ENCODE results near the gene ETV6.
"Not testable (repeated sequence)": the region's sequence is repeated elsewhere in the genome, so short reads cannot be mapped to it uniquely, and the experiment has no call there.

Gene ETV6

GRCh38 chr12:11896417-11896929, 247.0 kb downstream of the ETV6 start:
- DNase-seq: no peak

DNA sequence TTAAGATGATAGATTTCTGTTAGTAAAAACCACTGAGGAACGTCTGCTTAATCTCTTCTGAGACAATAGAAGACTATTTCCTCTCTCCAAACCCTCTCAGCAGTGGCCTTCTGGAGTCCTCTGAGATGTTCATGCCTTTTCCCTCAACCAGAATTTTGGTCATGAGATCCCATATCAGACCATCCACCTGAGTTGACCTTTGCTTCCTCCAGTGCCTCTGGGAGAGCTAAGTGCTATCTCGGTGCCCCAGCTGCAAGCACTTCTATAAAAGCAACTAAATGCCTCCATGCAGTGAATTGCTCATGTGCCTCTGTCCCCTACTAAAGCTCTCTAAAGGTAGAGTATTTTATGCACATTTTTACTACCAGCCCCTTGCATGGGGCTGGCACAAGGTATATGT, 248.4 kb downstream of the ETV6 start:
- DNase-seq: no peak

DNA sequence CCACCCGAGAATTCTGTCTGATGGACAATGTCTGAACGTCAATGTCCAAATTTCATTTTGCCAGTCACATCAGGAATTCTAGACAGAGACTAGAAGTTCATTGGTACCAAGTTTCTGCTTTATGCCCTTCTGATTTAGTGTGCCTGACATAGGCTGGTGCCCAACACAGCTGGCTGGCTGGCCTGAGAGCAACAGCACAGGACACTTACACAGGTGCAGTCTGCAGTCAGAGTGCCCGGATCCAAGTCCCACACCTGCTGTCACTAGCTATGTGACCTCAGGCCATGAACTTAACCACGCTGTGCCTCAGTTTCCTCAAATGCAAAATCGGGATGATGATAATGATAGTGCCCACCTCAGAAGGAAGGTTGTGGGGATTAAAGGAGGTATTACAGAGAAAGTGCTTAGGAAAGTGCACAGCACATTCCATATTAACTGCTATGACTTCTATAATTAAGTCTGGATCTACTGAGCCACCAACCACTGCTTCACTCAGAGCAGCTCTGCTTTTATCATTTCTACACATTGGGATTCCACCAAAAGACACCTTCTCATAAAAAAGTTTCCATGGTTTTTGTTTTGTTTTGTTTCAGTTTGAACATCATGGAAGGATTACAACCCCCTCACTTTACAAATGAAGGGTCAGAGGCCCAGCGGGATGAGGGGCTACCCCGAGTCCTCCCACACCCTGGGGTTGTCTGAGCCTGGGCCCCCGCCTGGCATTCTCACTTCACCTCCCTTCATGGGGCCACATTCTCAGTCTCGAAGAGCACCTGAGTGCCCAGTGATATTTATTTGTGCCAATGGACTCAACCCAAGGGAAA, 252.4 kb downstream of the ETV6 start:
- DNase-seq: no peak

- no peak for DNase-seq
Observed at GRCh38 chr12:11902525-11902875, 253.0 kb downstream of the ETV6 start.

- no peak for DNase-seq
Observed at GRCh38 chr12:11904124-11904523, 254.7 kb downstream of the ETV6 start.

- DNase-seq: no peak
Observed at GRCh38 chr12:11905534-11905933, 256.1 kb downstream of the ETV6 start.

GRCh38 chr12:11906286-11906935, 256.9 kb downstream of the ETV6 start:
- DNase-seq: no peak

- DNase-seq: no peak
Observed at GRCh38 chr12:11907625-11908024, 258.2 kb downstream of the ETV6 start.

- DNase-seq: not testable (repeated sequence)
Observed at GRCh38 chr12:11909406-11909805, 259.9 kb downstream of the ETV6 start.

DNA sequence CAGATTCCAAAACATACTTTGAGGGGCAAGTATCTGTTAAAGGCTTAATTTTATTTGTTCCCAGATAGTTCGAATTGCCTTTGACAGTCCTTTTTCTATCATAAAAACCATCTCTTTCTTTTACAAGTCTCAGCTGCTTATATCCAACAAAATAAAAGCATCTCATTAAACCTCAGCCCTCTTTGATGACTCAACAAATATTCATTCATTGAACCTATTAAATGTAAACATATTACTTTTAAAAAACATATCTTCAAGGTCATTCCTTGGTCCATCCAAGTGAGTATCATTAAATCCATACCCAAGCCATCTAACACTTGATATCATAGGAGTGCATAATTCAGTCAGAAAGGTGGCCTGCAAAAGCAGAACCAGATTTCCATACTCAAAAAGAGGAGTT, 266.6 kb downstream of the ETV6 start:
- DNase-seq: no peak

- DNase-seq: no peak
Observed at GRCh38 chr12:11916771-11917170, 267.3 kb downstream of the ETV6 start.

DNA sequence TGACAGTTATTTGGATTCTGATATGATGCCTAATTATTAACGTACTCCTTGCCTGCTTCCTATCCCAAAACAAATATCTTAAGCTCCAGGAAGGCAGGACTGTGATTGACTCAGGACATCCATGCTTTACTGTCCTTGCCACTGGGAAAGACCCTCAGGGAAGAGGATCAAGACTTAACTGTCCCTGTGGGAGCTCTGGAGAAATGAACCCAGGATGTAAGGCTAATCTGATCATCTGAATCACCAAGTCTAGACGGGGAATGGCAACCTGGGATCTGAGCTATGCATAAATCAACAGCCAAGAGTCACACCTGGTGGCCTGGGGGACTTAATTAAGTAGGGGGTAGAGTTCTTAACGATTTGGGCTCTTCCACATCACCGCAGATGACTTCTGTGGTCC, 268.0 kb downstream of the ETV6 start:
- DNase-seq: no peak

DNA sequence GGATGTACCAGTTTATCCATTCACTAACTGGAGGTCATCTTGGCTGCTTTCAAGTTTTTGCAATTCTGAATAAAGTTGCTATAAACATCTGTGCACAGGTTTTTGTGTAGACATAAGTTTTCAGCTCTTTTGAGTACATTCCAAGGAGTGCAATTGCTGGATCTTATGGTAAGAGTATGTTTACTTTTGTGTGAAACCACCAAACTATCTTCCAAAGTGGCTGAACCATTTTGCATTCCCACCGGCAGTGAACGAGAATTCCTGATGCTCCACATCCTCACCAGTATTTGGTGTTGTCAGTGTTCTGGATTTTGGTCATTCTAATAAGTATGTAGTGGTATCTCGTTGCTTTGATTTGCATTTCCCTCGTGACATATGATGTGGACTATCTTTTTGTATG, 270.8 kb downstream of the ETV6 start:
- DNase-seq: no peak

DNA sequence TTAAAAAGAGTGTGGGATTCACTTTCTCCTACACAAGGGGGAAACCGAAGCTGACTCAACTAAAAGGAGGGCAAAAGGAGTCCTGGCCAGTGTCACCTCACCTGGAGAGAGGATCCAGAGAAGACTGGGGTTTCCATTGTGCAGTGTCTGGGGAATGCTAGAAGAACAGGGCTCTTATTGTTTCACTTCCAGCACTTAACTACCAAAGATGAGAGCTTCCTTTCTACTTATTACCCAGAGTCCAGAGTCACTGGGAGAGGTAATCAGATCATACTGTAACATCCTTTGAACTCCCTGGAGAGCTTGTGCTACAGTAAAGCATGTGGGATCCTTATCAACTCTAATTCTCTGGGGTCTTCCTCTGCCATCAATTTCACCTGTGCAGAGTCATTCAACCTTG, 272.9 kb downstream of the ETV6 start:
- no peak for DNase-seq

DNA sequence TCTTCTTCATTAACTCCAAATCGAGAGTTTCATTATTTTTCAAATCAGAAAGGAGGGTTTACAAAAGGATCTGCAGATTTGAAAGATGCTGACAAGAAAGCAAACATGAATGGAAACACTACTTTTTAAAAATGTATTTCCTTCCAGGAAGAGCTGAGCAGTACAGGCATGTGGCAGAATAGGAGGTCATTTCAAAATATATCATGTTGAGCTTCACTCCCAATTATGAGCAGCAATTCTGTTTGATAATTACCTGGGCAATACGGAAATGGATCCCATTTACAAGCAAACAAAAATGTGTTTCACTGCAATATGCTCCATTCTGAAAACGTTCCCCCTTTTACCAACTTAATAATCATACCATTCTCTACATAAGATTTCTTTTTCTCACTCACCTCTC, 273.6 kb downstream of the ETV6 start:
- DNase-seq: no peak

GRCh38 chr12:11927286-11927935, 277.9 kb downstream of the ETV6 start:
- no peak for DNase-seq

DNA sequence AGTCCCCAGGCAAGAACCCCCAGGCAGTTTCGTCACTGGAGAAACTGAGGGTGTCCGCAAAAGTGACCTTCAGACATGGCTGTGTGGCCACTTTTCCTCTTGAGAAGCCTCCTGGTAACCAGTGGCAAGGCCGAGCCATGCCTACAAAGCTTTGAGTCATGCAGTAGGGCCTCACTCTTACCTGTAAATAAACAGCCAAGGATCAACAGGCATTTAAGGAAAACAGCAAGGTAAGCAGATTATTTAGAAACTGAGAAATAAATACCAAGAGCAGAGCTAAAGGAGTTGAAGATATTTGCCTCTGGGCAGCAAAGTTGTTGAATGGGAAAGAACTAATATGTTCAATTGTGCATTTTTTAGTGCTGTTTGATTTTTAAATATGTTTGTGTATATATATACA, 280.2 kb downstream of the ETV6 start:
- no peak for DNase-seq

GRCh38 chr12:11939223-11939622, 289.7 kb downstream of the ETV6 start:
- DNase-seq: no peak

DNA sequence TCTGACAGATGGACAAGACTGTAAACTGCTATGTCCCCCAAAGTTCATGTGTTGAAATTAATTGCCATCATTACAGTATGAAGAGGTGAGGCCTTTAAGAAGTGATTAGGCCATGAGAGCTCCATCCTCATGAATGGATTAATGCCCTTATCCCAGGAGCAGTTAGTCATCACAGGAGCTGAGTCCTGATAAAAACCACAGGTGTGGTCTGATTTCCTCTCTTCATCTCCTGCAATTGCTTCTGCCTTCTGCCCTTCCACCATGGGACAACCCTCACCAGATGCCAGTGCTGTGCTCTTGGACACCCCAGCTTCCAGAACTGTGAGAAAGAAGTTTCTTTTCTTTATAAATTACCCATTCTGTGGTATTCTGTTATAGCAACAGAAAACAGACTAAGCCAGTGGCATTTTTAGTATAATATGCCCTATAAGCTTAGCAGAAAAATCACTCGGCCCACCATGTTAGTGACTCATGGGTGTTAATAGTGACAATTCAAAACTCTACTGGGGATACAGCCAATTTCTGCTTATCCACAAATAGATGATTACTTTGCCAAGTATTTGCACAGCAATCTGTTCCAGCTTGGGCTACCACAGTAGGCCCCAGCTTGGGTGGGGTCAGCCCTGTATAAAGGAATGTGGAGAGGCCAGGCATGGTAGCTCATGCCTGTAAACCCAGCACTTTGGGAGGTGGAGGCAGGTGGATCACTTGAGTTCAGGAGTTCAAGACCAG, 292.3 kb downstream of the ETV6 start:
- no peak for DNase-seq

DNA sequence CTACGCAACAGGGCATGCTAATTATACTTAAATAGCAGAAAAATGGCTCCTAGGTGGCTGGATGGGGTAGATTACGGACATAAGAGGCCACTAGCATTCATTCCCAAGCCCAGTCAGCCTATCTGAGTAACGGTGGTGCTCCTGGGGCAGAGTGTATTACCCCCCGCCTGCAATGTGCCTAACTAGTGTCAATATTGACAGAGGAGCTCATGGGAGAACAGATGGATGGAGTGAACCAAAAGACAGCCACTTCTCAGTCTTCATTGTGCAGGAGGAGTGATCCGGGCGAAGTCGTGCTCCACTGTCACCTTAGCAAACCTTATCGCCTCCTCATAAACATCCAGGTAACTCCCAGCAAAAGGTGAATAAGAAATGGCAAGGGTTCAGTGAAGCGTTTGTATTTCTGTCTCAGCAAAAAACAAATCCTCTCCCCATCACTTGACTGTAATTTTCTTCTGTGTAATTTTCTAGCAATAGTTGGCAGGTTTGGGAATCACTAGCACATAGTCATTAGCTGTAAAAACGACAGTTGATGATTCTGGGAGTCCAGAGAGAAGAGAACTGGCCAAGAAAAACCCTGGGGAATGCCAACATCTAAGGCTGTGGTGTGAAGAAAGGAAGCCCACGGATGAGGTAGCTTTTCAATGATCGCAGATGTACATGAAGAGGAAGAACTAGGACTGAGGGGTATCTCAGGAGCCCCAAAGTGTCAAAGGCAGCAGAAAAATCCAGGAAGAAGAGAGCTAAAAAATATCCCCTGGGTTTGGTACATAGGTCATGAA, 294.6 kb downstream of the ETV6 start:
- peak; percentile 19 to 70 for DNase-seq

Measured in NCI-H2081 (cell line).